ENCODE measurements around the gene FHAD1.

FHAD1 gene

GRCh38 chr1:15444468-15445389, 197.7 kb downstream of the FHAD1 start:
- no peak for DNase-seq

- no peak for DNase-seq
These were observed 198.5 kb downstream of the FHAD1 start for GRCh38 chr1:15445390-15446122.

- DNase-seq, result no peak
These were observed 199.2 kb downstream of the FHAD1 start for GRCh38 chr1:15446212-15446611.

Data from CD4-positive, alpha-beta T cell treated with Interleukin-17A for 1 hour (primary cell).